Skeletal muscle cell (primary cell): ENCODE results near the gene LIFR.
"Not testable (repeated sequence)": the region's sequence is repeated elsewhere in the genome, so short reads cannot be mapped to it uniquely, and the experiment has no call there.

Source experiments
- DNase-seq: peaks from one replicate; pipeline ENCODE4 v3.0.0-alpha.2; 2010; ENCODE audit warnings: low read depth
- H3K4me3 ChIP-seq: 2 replicates; pipeline ENCODE4 v1.5.1; 2011; ENCODE audit warnings: low read depth, mild to moderate bottlenecking, control low read depth, low read length, moderate library complexity

LIFR gene

DNA sequence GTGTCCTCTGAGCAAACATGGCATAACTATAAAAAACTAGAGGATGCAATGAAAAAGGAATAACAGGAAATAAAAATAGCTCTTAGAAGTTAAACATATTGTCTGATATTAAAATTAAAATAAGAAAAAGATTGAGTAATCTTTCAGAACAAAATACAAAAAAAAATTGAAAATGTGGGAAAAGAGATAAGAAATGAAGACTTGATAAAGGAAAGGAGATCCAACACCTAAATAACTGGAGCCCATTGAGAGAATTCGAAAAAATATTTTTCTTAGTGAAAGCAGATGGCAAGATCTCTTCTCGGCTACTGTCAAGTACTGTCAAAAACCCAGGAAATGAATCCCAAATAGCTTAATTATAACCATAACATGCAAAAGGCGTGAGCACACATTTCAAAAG is 24.9 kb downstream of the LIFR start:
- H3K4me3 ChIP-seq: no peak overlapping the region
- DNase-seq: no peak

DNA sequence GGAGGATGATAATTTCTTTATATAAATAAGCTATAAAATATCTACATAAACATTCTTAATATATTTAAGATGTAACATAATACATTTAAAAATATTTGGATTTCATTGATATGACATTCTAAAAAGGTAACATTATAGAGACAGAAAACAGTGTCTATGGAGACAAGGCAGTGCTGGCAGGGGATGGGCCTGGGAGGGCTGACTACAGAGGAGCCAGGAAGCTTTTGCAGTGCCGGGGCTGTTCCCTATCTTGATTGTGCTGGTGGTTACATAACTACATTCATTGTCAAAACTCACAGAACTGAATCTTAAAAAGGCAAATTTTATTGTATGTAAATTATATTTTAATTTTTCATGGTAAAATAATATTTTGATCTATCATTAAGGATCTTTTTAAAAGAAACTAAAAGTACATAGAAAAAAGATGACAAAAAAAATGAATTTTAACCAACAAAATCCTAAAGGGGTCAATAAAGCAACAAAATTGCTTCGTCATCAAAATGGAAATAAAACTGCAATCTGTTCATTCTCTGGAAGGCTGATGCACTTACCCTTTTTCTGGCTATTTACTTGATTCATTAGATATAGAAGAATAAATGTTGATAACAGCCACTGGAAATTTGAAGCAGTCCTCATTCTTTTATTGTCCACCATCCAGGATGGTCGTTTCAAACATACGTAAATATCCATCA is 26.3 kb downstream of the LIFR start:
- DNase-seq: no peak

DNA sequence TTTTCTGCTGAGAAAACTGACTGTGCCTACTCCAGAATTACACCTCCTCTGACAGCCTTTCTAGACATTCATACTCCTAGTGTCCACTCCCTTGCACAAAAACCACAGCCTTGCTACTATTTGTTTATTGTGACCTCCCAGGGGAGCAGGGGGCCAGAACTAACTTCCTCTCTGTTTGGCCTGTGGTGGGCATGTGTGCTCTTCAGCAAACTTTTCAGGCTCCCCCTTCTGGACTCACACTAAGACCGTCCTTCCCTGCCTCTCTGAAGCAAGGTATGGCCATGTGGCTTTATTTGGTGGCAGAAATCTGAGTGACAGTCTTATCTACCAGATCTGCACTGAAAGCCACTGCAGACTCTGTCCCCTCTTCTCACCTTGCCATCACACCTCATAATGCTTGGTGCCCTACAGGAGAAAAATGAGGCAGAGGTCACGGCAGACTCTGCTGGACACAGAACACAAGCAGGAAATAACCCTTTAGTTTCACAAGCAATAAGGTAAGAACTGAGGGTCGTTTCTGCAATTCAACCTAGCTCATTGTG is 28.2 kb downstream of the LIFR start:
- DNase-seq: no peak
- no peak overlapping the region for H3K4me3 ChIP-seq

More for the DNA sequence above, 26.3 kb downstream of the LIFR start:
- no peak overlapping the region for H3K4me3 ChIP-seq

DNA sequence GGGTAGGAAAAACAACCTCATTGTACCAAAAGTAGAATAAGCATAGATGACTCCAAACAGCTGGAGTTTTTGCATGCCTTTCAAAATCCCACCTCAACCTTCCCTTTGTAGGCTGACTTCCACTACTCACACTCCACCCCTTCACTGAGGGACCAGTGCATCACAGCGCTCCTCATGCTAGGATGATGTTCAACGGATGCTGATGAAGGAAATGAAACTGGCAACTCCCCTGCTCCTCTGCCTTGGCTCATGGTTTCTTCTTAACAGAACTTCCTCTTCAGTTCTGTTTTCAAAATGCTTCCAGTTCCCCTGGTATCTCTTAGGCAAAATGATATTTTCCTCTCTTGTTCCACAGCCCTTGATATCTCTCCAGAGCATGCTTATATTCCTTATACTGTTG is 29.0 kb downstream of the LIFR start:
- DNase-seq: no peak
- no peak overlapping the region for H3K4me3 ChIP-seq

DNA sequence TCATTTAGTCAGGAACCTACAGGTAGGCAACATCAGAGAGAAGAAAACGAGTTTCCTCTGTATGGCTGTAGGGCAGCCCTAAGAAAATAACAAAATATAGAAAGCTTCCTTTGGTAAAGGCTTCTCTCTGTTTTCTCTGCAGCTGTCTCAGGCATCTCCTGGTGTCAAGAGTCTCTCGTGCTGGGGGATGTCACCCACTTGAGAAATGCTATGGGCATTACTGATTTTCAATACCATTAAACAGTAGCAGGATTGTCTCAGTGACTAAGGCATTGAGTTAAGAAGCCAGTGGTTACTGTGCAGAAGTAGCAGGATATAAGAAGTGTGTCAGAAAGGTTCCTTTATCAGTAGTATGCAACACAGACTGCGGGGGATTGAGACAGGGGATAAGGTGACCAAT is 32.4 kb downstream of the LIFR start:
- DNase-seq: no peak
- no peak overlapping the region for H3K4me3 ChIP-seq

DNA sequence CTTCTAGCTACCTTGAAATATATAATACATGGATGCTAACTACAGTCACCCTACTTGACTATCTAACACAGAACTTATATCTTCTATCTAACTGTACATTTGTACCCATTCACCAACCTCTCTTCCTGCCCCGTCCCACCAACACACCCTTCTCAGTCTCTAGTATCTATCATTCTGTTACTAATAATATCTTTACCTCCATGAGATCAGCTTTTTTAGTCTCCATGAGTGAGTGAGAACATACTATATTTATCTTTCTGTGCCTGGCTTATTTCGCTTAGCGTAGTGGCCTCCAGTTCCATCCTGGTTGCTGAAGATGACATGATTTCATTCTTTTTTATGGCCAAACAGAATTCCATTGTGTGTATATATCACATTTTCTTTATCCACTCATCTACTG is 37.0 kb downstream of the LIFR start:
- no peak overlapping the region for H3K4me3 ChIP-seq
- DNase-seq: no peak

DNA sequence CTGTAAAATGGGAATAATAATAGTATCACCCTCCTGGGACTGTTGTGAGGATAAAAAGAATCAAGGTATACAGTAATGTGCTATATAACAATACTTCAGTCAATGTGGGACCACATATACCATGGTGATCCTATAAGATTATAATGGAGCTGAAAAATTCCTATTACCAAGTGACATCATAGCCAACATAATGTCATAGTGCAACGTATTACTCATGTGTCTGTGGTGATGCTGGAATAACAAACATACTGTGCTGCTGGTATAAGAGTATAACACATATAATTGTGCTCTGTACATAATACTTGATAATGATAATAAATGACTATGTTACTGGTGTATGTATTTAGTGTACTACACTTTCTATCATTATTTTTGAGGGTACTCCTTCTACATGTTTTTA is 38.1 kb downstream of the LIFR start:
- no peak for DNase-seq
- no peak overlapping the region for H3K4me3 ChIP-seq

DNA sequence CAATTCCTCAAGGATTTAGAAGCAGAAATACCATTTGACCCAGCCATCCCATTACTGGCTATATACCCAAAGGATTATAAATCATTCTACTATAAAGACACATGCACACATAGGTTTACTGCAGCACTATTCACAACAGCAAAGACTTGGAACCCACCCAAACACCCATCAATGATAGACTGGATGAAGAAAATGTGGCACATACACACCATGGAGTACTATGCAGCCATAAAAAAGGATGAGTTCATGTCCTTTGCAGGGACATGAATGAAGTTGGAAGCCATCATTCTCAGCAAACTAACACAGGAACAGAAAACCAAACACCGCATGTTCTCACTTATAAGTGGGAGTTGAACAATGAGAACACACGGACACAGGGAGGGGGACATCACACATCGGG is 39.8 kb downstream of the LIFR start:
- not testable (repeated sequence) for DNase-seq, H3K4me3 ChIP-seq

DNA sequence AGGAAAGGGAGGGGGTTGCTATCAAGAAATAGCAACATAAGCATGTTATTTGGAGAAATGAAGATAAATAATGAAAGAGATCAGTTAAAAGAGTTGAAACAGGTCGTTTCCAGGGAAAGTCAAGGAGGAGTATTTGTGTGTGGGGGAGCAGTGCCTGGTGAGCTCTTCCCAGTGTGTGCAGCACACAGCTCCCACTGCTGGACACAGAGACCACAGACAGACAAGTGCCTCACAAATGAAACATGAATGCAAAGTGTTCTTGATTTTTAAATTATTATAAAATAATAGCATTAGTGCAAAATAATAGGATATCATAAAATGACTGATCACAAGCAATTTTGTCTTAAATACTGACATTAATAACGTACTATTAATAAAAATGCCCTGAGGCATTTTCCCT is 40.8 kb downstream of the LIFR start:
- no peak for DNase-seq
- H3K4me3 ChIP-seq: no peak overlapping the region

DNA sequence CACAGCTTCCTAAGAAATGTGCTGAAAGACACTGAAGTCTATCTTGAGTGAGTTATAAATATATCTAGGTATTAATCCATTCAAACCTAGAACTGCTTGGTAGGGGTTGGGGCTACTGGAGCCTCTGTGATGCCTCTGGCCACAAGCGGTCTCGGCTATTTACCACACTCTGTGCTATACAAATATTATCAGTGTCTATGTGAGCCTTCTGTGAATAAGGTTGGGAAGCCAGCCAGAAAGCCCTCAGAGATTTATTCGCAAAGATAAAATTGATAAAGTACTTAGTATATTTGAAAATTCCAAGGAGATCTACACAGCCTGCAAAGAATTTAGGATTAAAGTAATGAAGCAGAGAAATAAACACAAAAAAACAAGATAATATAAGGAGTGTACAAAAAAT is 41.4 kb downstream of the LIFR start:
- DNase-seq: no peak
- no peak overlapping the region for H3K4me3 ChIP-seq

DNA sequence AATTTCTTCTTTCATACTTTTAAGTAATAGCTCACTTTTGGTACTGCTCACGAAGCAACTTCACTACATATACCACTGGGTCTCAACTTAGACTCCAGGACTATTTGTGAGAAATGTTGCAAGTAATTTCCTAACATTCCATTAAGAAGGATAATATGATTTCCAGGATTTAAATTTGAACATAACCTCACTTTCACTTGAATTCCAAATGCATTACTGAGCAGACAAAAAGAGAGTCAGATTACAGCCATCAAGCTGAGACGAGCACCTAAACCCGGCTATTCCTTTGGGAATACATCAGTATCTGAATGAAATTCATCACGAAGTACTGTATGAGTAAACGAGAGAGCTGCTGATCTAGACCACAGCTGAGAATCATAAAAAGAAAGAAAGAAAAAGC is 47.3 kb downstream of the LIFR start:
- no peak overlapping the region for H3K4me3 ChIP-seq
- peak; percentile 74 for DNase-seq

DNA sequence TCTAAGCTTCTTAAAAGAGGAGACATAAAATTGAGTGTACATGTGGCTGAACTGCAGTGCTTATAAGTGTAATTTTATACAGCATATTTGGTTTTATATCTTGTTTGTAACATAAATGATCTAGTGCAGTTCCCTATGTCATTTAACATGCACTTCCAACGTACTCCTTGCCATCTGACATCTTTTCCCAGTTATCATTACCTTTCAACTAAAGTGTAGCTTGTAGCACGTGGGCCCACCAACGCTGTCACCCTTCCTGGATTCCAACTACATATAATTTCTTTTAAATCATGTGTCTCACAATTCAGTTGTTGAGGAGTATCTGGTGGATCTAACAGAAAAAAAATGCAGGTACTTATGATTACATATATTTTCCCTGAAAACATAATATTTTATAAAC is 50.1 kb downstream of the LIFR start:
- no peak for DNase-seq
- H3K4me3 ChIP-seq: no peak overlapping the region

DNA sequence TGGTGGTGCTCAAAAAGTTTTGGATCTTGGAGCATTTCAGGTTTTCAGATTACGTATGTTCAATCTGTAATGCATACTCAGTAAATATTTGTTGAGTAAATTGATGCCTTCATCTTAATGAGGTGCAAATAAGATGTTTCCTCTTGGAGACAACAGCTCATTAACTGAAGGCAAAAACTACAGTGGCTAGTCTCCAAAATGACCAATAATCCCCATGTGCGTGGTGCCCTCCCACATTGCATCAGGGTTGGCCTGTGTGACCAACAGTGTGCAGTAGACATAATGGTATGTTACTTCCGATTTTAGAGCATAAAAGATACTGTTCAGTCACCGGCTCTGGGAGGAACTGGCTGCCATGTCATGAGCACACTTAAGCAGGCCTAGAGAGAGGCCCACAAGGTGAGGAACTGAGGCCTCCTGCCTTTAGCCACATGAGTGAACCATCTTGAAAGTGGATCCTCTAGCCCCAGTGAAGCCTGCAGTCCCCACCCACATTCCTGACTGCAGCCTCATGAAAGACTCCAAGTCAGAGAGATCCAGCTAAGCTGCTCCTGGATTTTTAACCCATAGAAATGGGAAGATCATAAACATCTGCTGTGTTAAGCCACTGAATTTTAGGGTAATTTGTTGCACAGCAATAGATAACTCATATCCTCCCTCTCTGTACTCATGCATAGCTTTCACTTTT is 55.7 kb downstream of the LIFR start:
- H3K4me3 ChIP-seq: no peak overlapping the region
- DNase-seq: peak; percentile 21

DNA sequence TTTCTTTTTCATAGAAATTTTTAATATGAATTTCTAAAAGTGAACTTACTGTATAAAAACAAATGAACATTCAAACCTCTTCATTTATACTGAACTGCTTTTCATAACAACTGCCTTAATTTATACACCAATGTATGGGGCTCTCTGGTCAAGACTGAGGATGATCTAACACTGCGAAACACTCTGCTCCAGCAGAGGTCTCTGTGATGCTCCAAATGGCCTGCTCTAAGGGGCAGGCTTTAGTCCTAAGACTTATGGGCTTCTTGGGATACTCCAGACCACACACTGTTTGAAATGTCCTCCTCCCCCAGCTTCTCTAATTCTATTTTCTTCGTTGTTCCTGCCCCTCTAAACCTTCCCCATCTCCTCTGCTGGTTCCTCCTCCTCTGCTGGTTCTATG is 58.5 kb downstream of the LIFR start:
- DNase-seq: no peak
- H3K4me3 ChIP-seq: no peak overlapping the region

DNA sequence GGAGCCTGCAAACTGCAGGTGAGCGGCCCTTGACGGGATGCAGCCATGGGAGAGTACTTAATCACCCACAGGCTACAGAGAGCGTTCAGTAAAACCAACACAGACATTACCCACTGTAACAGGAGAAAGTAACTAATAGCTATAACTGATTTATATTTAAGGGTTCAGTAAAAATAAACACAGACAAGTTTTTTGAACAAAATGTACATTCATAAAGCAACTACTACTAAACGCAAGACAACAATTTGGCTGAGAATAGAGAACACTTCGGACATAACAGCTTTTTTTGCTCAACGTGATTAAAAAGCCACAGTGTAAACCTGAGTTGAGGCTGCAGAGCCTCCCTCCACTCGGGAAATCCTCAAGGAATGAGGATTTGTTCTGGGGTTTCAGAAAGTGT is 61.7 kb downstream of the LIFR start:
- no peak for DNase-seq
- H3K4me3 ChIP-seq: no peak overlapping the region

DNA sequence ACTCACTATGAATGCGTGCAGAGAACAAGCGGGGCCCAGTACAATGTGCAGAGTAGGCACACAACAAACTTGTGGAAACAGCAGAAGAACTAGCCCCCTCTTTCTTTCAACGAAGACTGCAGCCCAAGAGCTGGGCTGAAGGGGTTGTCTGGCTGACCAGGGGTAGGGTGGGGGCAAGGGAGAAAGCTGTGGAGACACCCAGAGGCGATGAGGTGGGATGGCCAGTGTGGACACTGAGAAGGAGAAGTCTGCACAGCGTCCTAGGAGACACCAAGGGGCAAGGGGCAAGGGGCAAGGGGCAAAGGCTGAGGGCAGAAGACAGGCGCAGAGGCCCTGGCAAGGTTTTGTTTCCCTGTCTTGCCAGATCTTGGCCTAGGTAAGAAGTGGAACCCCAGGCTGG is 62.3 kb downstream of the LIFR start:
- no peak overlapping the region for H3K4me3 ChIP-seq
- no peak for DNase-seq

DNA sequence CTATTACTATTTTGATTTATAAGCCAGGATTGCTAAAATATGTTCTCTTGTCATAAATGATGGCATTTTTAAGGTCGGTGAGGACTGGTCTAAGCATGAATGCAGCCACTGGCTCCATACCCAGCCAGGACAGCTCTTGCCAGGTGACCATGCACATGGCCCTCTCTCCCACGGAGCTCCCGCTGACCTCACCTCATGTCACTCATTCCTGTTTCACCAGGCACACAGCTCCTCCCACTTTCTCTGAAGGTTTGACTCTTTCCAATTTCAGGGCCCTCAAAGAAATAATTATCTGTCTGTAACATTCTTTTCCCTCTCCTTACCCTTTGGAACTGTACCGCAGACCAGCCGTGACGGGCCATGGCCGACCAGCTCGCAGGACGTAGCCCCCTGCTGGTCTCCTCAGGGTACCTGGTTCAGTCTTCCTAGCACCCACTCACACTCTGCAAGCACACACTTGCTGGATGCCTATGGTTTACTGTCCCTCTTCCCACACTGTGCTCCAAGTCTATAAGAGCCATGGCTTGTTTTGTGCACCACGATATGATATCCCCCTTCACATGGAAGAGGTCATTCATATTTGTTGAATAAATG is 72.5 kb downstream of the LIFR start:
- DNase-seq: no peak
- H3K4me3 ChIP-seq: no peak overlapping the region

DNA sequence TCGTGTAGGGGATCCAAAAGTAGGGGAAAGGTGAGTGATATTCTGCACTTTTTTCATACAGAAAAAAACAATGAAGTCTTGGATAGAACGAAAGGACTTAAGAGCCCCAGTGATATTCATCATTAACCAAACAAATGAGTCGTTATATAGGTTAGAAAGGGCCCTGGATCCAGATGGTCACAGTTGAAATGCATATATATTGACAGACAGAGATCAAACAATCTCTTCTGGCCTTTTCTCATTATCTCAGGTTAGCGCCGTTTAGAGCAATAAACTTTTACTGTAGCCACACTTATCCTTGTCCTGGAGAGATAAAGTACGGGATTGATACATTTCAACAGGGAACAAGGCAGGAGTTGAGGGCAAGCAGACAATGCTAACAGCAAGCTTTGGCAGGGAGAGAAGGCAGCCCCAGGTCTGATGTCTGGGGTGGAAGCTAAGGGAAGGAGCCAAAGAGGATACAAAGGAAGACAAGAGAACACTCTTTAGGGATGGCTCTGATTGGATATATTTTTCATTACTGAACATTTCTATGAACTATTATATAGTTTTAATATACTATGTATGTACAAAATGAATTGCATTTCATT is 77.0 kb downstream of the LIFR start:
- no peak overlapping the region for H3K4me3 ChIP-seq
- no peak for DNase-seq

DNA sequence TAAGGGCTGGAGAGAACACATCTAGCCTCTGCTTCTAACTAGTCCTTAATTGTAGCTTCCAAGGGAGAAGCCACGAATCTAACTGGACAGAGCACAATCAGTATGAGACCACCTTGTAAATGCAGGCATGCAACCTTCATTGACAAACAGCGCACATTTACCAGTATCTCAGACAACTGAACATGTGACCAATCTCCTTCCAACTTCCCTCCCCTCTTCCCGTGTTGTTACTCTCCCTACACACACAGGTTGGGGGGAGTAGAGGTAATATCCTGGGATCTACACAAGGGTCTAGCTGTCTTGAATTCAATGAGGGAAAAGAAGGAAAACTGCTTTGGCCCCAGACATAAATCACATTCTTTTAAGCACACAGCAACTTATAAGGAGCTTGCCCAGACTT is 77.6 kb downstream of the LIFR start:
- no peak overlapping the region for H3K4me3 ChIP-seq
- DNase-seq: no peak

DNA sequence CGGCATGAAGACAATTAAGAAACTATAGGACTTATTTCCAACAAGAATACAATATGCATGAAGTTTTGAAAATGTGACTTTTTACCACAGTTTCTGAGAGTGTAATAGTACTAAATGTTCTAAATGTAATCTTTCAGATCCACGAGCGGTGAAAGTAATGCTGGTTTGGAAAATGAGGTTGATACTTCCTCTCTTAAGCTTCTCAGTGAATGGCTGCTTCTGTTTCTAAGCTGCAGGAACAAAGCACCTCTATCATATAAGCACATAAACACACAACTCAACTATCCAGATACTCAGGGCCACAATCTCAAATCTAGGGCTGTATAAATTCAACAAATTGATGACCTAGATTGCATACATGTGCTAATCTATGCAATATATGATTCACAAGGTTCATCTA is 78.3 kb downstream of the LIFR start:
- no peak overlapping the region for H3K4me3 ChIP-seq
- DNase-seq: no peak
